ENCODE data around the gene CFAP157.

Gene CFAP157

GRCh38 chr9:127765418-127765817, 58.6 kb downstream of the CFAP157 start:
- no peak for FAIRE-seq

Measured in endometrium (tissue), 2 donors.